GM12878 (cell line): ENCODE results near the gene ERVK3-1. TPM values are rescaled to one million over a fixed set of nuclear protein-coding genes. Genes with fewer than 3 reads are reported as not detected.

Experiments used
- BRCA1 ChIP-seq: IDR thresholded peaks from 2 replicates; pipeline ENCODE4 v1.6.1; 2011; ENCODE audit warnings: low read depth, low read length, improper control_type of control experiment
- CHD2 ChIP-seq: IDR thresholded peaks from 2 replicates; pipeline ENCODE4 v1.6.1; 2011; ENCODE audit warnings: low read depth, low read length, improper control_type of control experiment, borderline replicate concordance
- E2F8 ChIP-seq: fragments of 450-650 bp; IDR thresholded peaks from 2 replicates; pipeline ENCODE4 v1.6.1; 2018; ENCODE audit warnings: mild to moderate bottlenecking, low read depth, moderate library complexity; ENCODE audit not compliant: partially characterized antibody
- ELK1 ChIP-seq: IDR thresholded peaks from 2 replicates; pipeline ENCODE4 v1.6.1; 2012; ENCODE audit warnings: low read depth, low read length, improper control_type of control experiment
- ETV6 ChIP-seq, 2 experiments: fragments of 450-650 bp in 1 of 2; IDR thresholded peaks in 1 of 2; conservative IDR thresholded peaks in 1 of 2; 2 replicates each; pipeline ENCODE4 v1.6.1; 2014; ENCODE audit warnings: antibody characterized with exemption in 1 of 2, borderline replicate concordance in 1 of 2, low read depth in 1 of 2, mild to moderate bottlenecking in 1 of 2, moderate library complexity in 1 of 2
- EZH2 ChIP-seq: IDR thresholded peaks from 2 replicates; pipeline ENCODE4 v1.6.1; 2012; ENCODE audit warnings: low read depth, mild to moderate bottlenecking, control low read depth, inconsistent platforms, low read length, borderline replicate concordance; ENCODE audit not compliant: control insufficient read depth
- IRF5 ChIP-seq: fragments of 450-650 bp; IDR thresholded peaks from 2 replicates; pipeline ENCODE4 v1.6.1; 2017; ENCODE audit warnings: borderline replicate concordance
- KDM1A ChIP-seq: fragments of 200-600 bp; sonication (generic); IDR thresholded peaks from 2 replicates; pipeline ENCODE4 v1.6.1; 2016; ENCODE audit warnings: borderline replicate concordance
- KLF5 ChIP-seq: fragments of 450-650 bp; IDR thresholded peaks from 2 replicates; pipeline ENCODE4 v1.6.1; 2014; ENCODE audit warnings: mild to moderate bottlenecking; ENCODE audit not compliant: partially characterized antibody
- MAX ChIP-seq: IDR thresholded peaks from 2 replicates; pipeline ENCODE4 v1.6.1; 2012; ENCODE audit warnings: low read depth, low read length, improper control_type of control experiment
- MLLT1 ChIP-seq: fragments of 450-650 bp; IDR thresholded peaks from 2 replicates; pipeline ENCODE4 v1.6.1; 2016; ENCODE audit warnings: mild to moderate bottlenecking
- PKNOX1 ChIP-seq: fragments of 450-650 bp; IDR thresholded peaks from 2 replicates; pipeline ENCODE4 v1.6.1; 2016; ENCODE audit warnings: mild to moderate bottlenecking
- SKIL ChIP-seq: fragments of 450-650 bp; IDR thresholded peaks from 2 replicates; pipeline ENCODE4 v1.6.1; 2017; ENCODE audit warnings: mild to moderate bottlenecking, low read depth, inconsistent platforms; ENCODE audit not compliant: poor library complexity, severe bottlenecking
- TAF1 ChIP-seq: IDR thresholded peaks from 2 replicates; pipeline ENCODE4 v1.6.1; 2011; ENCODE audit warnings: mild to moderate bottlenecking, low read depth, low read length, borderline replicate concordance
- YY1 ChIP-seq: IDR thresholded peaks from 2 replicates; pipeline ENCODE4 v1.6.1; 2011; ENCODE audit warnings: low read depth, mild to moderate bottlenecking, low read length
- ZNF622 ChIP-seq: fragments of 450-650 bp; IDR thresholded peaks from 2 replicates; pipeline ENCODE4 v1.6.1; 2017; ENCODE audit warnings: mild to moderate bottlenecking, inconsistent platforms
- polyA plus RNA-seq, 11 experiments: library from polyadenylated mRNA; depleted of rRNA in 4 of 11; unstranded in 6 of 11; stranded (reverse) in 5 of 11; fragments of >200 nt; fragmentation: Nextera tagmentation in 4 of 11; fragmentation: Illumina TruSeq in 1 of 11; extraction: Ambion mirVana in 4 of 11; extraction: Trizol in 1 of 11; gene quantifications; 1 replicate in 1 of 11; 2 replicates in 10 of 11; pipeline versions ENCODE4 v1.2.1 to v1.2.3, GENCODE V29; 2011 to 2016; ENCODE audit warnings: inconsistent platforms in 2 of 11, missing spikeins in 2 of 11, low read depth in 1 of 11
- total RNA-seq, 4 experiments: library from RNA; depleted of rRNA in 3 of 4; stranded (reverse); fragments of >200 nt in 3 of 4; fragmentation: Illumina TruSeq in 1 of 4; extraction: Trizol in 1 of 4; gene quantifications; 2 replicates each; pipeline versions ENCODE4 v1.2.1 to v1.2.3, GENCODE V29; 2013 to 2021

The ERVK3-1 gene
- total and polyA plus RNA-seq, 10 of the 15 experiments (the other 5 are each of a cell fraction or from before 2014, with no cell fraction given): 59.3 to 172 (median 95.8) TPM

GRCh38 chr19:58362272-58362994 lies 57.3 kb downstream of the ERVK3-1 start, which contains the start of gene ZNF497 (continued):
- no peak for TF ChIP-seq EZH2
- no peak for TF ChIP-seq KLF5
- no peak for TF ChIP-seq SKIL
- TF ChIP-seq ZNF622: no peak
- peak; percentile 88 for TF ChIP-seq ELK1
- peak; percentile 45 for TF ChIP-seq MAX
- TF ChIP-seq BRCA1: 0 out of 2 replicates have a peak, but pooled peaks have one; percentile 4
- TF ChIP-seq ETV6 (conservative IDR thresholded peaks at IDR 0.05 in 1 of 2, IDR thresholded peaks at IDR 0.05 in 1 of 2; ENCODE audit: borderline replicate concordance in 1 of 2, low read depth in 1 of 2): no peak
- TF ChIP-seq TAF1: peak; percentile 77; the same call in 1 of the 2 replicates
- TF ChIP-seq E2F8: peak; percentile 57
- TF ChIP-seq KDM1A: no peak
- no peak for TF ChIP-seq IRF5
- peak; percentile 92 for TF ChIP-seq YY1
- no peak for TF ChIP-seq CHD2
- TF ChIP-seq MLLT1: peak; percentile 91
- peak; percentile 88 for TF ChIP-seq PKNOX1
